ENCODE results near the gene SIPA1L3. TPM values are rescaled to one million over a fixed set of nuclear protein-coding genes. Genes with fewer than 3 reads are reported as not detected.
A peak's percentile ranks its signal among the peaks of the same experiment; 100 is the strongest.

The SIPA1L3 gene
- total and polyA plus RNA-seq, 2 of the 13 experiments (the other 11 are each of a cell fraction or from before 2014, with no cell fraction given) = 5.5 to 7.7 TPM

DNA sequence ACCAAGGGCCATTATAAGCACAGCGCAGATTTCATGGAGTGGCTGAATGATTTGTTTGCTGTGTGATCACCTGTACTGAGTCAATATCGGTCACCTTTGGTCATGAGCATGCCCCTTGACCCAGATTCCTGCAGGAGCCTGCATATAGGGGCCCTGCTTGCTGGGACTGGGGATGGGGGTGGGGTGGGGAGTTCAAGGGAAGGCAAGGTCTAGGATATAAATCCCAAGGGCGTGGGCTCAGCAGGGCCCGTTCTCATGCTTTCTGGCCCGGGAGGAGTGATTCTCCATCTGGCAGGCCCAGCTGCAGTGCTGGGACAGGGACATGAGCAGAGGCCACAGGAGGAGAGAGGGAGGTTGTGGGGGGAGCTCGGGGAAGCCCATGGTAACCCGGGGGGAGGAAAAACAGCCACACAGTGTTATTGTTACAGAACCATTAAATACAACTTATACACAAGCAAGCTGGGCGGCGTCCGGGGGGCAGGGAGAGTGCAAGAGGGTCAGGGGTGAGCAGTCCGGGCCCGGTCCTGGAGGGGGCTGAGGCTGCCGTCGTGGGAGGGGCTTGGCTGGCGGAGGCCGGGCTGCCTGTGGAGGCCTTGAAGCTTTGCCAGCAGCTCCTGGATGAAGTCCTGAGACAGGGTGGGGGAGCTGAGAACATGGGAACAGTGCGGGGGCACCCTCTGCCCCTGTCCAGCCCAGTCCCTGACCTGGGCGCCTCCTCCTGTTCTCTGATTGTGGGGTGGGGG is 344.0 kb downstream of the SIPA1L3 start (continued):
- peak; percentile 81; the same call in 1 of the 2 replicates for TF ChIP-seq HNF4G (IDR thresholded peaks at IDR 0.05; ENCODE audit: borderline replicate concordance, low read depth, low read length)
- 0 out of 2 replicates have a peak, but pooled peaks have one; percentile 47 for TF ChIP-seq HNF4G (CRISPR knock-in tag; IDR thresholded peaks at IDR 0.05; ENCODE audit: borderline replicate concordance, low read depth)
- no peak for TF ChIP-seq ISX (CRISPR knock-in tag; conservative IDR thresholded peaks at IDR 0.05)
- TF ChIP-seq FOXK1 (CRISPR knock-in tag; IDR thresholded peaks at IDR 0.05; ENCODE audit: borderline replicate concordance, low read depth) = peak; percentile 40; the same call in 1 of the 2 replicates
- no peak for TF ChIP-seq CBX2 (IDR thresholded peaks at IDR 0.05; ENCODE audit: low read depth, low read length)
- TF ChIP-seq CBX2 (CRISPR knock-in tag; IDR thresholded peaks at IDR 0.05; ENCODE audit: low read depth) = no peak
- TF ChIP-seq RARA (CRISPR knock-in tag; IDR thresholded peaks at IDR 0.05) = peak; percentile 93
- peak; percentile 97 for TF ChIP-seq NR2F2 (IDR thresholded peaks at IDR 0.05; ENCODE audit: borderline replicate concordance, low read depth)
- TF ChIP-seq NCOR1 (IDR thresholded peaks at IDR 0.05; ENCODE audit: borderline replicate concordance, low read length) = peak; percentile 50; the same call in 1 of the 2 replicates
- TF ChIP-seq MTF1 (CRISPR knock-in tag; IDR thresholded peaks at IDR 0.05) = no peak
- TF ChIP-seq, protein P1, sequence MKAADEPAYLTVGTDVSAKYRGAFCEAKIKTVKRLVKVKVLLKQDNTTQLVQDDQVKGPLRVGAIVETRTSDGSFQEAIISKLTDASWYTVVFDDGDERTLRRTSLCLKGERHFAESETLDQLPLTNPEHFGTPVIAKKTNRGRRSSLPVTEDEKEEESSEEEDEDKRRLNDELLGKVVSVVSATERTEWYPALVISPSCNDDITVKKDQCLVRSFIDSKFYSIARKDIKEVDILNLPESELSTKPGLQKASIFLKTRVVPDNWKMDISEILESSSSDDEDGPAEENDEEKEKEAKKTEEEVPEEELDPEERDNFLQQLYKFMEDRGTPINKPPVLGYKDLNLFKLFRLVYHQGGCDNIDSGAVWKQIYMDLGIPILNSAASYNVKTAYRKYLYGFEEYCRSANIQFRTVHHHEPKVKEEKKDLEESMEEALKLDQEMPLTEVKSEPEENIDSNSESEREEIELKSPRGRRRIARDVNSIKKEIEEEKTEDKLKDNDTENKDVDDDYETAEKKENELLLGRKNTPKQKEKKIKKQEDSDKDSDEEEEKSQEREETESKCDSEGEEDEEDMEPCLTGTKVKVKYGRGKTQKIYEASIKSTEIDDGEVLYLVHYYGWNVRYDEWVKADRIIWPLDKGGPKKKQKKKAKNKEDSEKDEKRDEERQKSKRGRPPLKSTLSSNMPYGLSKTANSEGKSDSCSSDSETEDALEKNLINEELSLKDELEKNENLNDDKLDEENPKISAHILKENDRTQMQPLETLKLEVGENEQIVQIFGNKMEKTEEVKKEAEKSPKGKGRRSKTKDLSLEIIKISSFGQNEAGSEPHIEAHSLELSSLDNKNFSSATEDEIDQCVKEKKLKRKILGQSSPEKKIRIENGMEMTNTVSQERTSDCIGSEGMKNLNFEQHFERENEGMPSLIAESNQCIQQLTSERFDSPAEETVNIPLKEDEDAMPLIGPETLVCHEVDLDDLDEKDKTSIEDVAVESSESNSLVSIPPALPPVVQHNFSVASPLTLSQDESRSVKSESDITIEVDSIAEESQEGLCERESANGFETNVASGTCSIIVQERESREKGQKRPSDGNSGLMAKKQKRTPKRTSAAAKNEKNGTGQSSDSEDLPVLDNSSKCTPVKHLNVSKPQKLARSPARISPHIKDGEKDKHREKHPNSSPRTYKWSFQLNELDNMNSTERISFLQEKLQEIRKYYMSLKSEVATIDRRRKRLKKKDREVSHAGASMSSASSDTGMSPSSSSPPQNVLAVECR (CRISPR knock-in tag; IDR thresholded peaks at IDR 0.05; ENCODE audit: borderline replicate concordance) = peak; percentile 24; the same call in 1 of the 2 replicates
- TF ChIP-seq, protein P2, sequence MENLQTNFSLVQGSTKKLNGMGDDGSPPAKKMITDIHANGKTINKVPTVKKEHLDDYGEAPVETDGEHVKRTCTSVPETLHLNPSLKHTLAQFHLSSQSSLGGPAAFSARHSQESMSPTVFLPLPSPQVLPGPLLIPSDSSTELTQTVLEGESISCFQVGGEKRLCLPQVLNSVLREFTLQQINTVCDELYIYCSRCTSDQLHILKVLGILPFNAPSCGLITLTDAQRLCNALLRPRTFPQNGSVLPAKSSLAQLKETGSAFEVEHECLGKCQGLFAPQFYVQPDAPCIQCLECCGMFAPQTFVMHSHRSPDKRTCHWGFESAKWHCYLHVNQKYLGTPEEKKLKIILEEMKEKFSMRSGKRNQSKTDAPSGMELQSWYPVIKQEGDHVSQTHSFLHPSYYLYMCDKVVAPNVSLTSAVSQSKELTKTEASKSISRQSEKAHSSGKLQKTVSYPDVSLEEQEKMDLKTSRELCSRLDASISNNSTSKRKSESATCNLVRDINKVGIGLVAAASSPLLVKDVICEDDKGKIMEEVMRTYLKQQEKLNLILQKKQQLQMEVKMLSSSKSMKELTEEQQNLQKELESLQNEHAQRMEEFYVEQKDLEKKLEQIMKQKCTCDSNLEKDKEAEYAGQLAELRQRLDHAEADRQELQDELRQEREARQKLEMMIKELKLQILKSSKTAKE (CRISPR knock-in tag; IDR thresholded peaks at IDR 0.05; ENCODE audit: borderline replicate concordance) = peak; percentile 70
- no peak for TF ChIP-seq ZNF598 (CRISPR knock-in tag; IDR thresholded peaks at IDR 0.05; ENCODE audit: borderline replicate concordance)
- TF ChIP-seq TBX2 (CRISPR knock-in tag; IDR thresholded peaks at IDR 0.05; ENCODE audit: borderline replicate concordance) = peak; percentile 57; the same call in 1 of the 2 replicates
- TF ChIP-seq, protein P3, sequence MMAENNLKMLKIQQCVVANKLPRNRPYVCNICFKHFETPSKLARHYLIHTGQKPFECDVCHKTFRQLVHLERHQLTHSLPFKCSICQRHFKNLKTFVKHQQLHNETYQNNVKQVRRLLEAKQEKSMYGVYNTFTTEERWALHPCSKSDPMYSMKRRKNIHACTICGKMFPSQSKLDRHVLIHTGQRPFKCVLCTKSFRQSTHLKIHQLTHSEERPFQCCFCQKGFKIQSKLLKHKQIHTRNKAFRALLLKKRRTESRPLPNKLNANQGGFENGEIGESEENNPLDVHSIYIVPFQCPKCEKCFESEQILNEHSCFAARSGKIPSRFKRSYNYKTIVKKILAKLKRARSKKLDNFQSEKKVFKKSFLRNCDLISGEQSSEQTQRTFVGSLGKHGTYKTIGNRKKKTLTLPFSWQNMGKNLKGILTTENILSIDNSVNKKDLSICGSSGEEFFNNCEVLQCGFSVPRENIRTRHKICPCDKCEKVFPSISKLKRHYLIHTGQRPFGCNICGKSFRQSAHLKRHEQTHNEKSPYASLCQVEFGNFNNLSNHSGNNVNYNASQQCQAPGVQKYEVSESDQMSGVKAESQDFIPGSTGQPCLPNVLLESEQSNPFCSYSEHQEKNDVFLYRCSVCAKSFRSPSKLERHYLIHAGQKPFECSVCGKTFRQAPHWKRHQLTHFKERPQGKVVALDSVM (CRISPR knock-in tag; IDR thresholded peaks at IDR 0.05) = 0 out of 2 replicates have a peak, but pooled peaks have one; percentile 29
- TF ChIP-seq, protein P4, sequence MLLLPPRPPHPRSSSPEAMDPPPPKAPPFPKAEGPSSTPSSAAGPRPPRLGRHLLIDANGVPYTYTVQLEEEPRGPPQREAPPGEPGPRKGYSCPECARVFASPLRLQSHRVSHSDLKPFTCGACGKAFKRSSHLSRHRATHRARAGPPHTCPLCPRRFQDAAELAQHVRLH (CRISPR knock-in tag; IDR thresholded peaks at IDR 0.05; ENCODE audit: borderline replicate concordance, low read depth) = no peak
- TF ChIP-seq SAP130 (CRISPR knock-in tag; IDR thresholded peaks at IDR 0.05; ENCODE audit: low read depth) = peak; percentile 48; the same call in 1 of the 2 replicates
- no peak for TF ChIP-seq ATM (IDR thresholded peaks at IDR 0.05; ENCODE audit: borderline replicate concordance)
- TF ChIP-seq TGIF2 (CRISPR knock-in tag; IDR thresholded peaks at IDR 0.05) = no peak
- TF ChIP-seq NCOA2 (CRISPR knock-in tag; IDR thresholded peaks at IDR 0.05) = peak; percentile 40; the same call in 1 of the 2 replicates
